Subcutaneous adipose tissue (tissue), 4 donors: Measurements from ENCODE around the gene PCDHGA10. TPM values are rescaled to one million over a fixed set of nuclear protein-coding genes. Genes with fewer than 3 reads are reported as not detected.

Source experiments
- total RNA-seq, 4 donors: library from RNA; depleted of rRNA; stranded (reverse); fragments of >200 nt; gene quantifications; one replicate each; pipeline ENCODE4 v1.1.0, GENCODE V29; 2016
- TF ChIP-seq, protein P1 (sequence below): fragments of 450-650 bp; IDR thresholded peaks from one replicate; pipeline ENCODE4 v1.5.1; 2016; ENCODE audit warnings: low read depth, mild to moderate bottlenecking, control low read depth, antibody characterized with exemption, moderate library complexity

PCDHGA10 gene
- total RNA-seq, 4 donors from 2014 or later, result 4.4 to 6.0 (median 4.6) TPM

DNA sequence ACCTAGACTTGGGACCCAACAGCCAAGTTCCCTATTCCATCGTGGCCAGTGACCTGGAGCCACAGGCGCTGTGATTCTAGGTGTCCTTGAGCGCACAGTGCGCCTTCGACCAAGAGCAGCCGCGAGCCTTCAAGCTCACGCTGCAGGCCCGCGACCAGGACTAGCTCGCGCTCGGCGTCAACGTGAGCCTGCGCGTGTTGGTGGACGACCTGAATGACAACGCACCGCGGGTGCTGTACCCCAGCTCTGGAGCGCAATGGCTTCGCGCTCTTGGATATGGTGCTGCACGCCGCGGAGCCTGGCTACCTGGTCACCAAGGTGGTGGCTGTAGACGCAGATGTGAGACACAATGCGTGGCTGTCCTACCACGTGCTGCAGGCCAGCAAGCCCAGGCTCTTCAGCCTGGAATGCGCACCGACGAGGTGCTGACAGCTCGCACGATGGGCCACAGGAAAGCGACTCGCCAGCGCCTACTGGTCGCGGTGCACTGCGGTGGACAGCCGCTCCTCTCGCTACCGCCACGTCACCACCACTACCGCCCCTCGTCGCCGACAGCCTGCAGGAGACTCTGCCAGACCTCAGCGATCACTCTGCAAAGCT is 28.9 kb downstream of the PCDHGA10 start:
- TF ChIP-seq, protein P1, sequence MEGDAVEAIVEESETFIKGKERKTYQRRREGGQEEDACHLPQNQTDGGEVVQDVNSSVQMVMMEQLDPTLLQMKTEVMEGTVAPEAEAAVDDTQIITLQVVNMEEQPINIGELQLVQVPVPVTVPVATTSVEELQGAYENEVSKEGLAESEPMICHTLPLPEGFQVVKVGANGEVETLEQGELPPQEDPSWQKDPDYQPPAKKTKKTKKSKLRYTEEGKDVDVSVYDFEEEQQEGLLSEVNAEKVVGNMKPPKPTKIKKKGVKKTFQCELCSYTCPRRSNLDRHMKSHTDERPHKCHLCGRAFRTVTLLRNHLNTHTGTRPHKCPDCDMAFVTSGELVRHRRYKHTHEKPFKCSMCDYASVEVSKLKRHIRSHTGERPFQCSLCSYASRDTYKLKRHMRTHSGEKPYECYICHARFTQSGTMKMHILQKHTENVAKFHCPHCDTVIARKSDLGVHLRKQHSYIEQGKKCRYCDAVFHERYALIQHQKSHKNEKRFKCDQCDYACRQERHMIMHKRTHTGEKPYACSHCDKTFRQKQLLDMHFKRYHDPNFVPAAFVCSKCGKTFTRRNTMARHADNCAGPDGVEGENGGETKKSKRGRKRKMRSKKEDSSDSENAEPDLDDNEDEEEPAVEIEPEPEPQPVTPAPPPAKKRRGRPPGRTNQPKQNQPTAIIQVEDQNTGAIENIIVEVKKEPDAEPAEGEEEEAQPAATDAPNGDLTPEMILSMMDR, result no peak

GRCh38 chr5:141465351-141465750 is 52.6 kb downstream of the PCDHGA10 start:
- TF ChIP-seq, protein P1, result no peak

Other genes with a start within 250 kb of the PCDHGA10 start
- 1 to 10 TPM in 3 of 4 donors, under 1 TPM in 1; 0.49 to 1.5 (median 1.3) TPM for gene PCDHB7, start 240.3 kb upstream of the PCDHGA10 start, total RNA-seq
- 1 to 10 TPM in 1 of 4 donors, under 1 TPM in 3; 0.38 to 1.1 (median 0.67) TPM for gene PCDHB8, start 235.2 kb upstream of the PCDHGA10 start, total RNA-seq
- gene PCDHB16, start 230.6 kb upstream of the PCDHGA10 start, total RNA-seq, result 1 to 10 TPM; 2.2 to 4.9 (median 2.7) TPM
- 1 to 10 TPM; 1.0 to 2.4 (median 2.1) TPM for gene PCDHB9, start 225.8 kb upstream of the PCDHGA10 start, total RNA-seq
- gene PCDHB10, start 220.6 kb upstream of the PCDHGA10 start, total RNA-seq, result 1 to 10 TPM; 2.4 to 4.7 (median 2.4) TPM
- 1 to 10 TPM; 1.4 to 3.5 (median 2.1) TPM for gene PCDHB11, start 213.4 kb upstream of the PCDHGA10 start, total RNA-seq
- 1 to 10 TPM; 1.0 to 3.1 (median 2.3) TPM for gene PCDHB12, start 204.3 kb upstream of the PCDHGA10 start, total RNA-seq
- 1 to 10 TPM; 1.9 to 3.8 (median 2.8) TPM for gene PCDHB13, start 199.1 kb upstream of the PCDHGA10 start, total RNA-seq
- 1 to 10 TPM; 1.8 to 3.8 (median 2.1) TPM for gene PCDHB14, start 189.6 kb upstream of the PCDHGA10 start, total RNA-seq
- gene PCDHB15, start 167.6 kb upstream of the PCDHGA10 start, total RNA-seq, result 1 to 10 TPM in 2 of 4 donors, under 1 TPM in 2; 0.34 to 1.9 (median 0.96) TPM
- gene SLC25A2, start 108.9 kb upstream of the PCDHGA10 start, total RNA-seq, result 1 to 10 TPM in 2 of 4 donors, under 1 TPM in 2; 0.85 to 2.3 (median 1.0) TPM
- 10 to 100 TPM; 41.1 to 77.9 (median 50.1) TPM for gene TAF7, start 92.2 kb upstream of the PCDHGA10 start, total RNA-seq
- under 1 TPM; under 0.01 to 0.38 (median 0.33) TPM for gene PCDHGA1, start 82.5 kb upstream of the PCDHGA10 start, total RNA-seq
- 1 to 10 TPM; 2.3 to 6.5 (median 2.6) TPM for gene PCDHGA2, start 74.2 kb upstream of the PCDHGA10 start, total RNA-seq
- 1 to 10 TPM; 1.8 to 3.6 (median 2.4) TPM for gene PCDHGA3, start 69.2 kb upstream of the PCDHGA10 start, total RNA-seq
- gene PCDHGB1, start 62.9 kb upstream of the PCDHGA10 start, total RNA-seq, result 1 to 10 TPM in 3 of 4 donors, under 1 TPM in 1; 0.75 to 2.3 (median 1.5) TPM
- gene PCDHGA4, start 58.0 kb upstream of the PCDHGA10 start, total RNA-seq, result 1 to 10 TPM; 2.7 to 4.0 (median 3.5) TPM
- gene PCDHGB2, start 53.0 kb upstream of the PCDHGA10 start, total RNA-seq, result 1 to 10 TPM; 2.1 to 5.3 (median 3.8) TPM
- gene PCDHGA5, start 48.8 kb upstream of the PCDHGA10 start, total RNA-seq, result 1 to 10 TPM; 2.7 to 5.8 (median 3.3) TPM
- 1 to 10 TPM; 1.5 to 4.4 (median 1.9) TPM for gene PCDHGB3, start 42.7 kb upstream of the PCDHGA10 start, total RNA-seq
- gene PCDHGA6, start 39.1 kb upstream of the PCDHGA10 start, total RNA-seq, result 1 to 10 TPM; 3.1 to 6.2 (median 3.4) TPM
- 1 to 10 TPM; 1.8 to 5.1 (median 3.7) TPM for gene PCDHGA7, start 30.2 kb upstream of the PCDHGA10 start, total RNA-seq
- 1 to 10 TPM; 2.3 to 4.1 (median 3.1) TPM for gene PCDHGB4, start 25.3 kb upstream of the PCDHGA10 start, total RNA-seq
- 1 to 10 TPM; 1.5 to 2.8 (median 1.5) TPM for gene PCDHGA8, start 20.4 kb upstream of the PCDHGA10 start, total RNA-seq
- gene PCDHGB5, start 15.0 kb upstream of the PCDHGA10 start, total RNA-seq, result 1 to 10 TPM; 5.3 to 7.0 (median 6.7) TPM
- gene PCDHGA9, start 10.2 kb upstream of the PCDHGA10 start, total RNA-seq, result 1 to 10 TPM; 4.1 to 8.3 (median 5.6) TPM
- 1 to 10 TPM; 4.6 to 7.7 (median 5.8) TPM for gene PCDHGB6, start 5.0 kb upstream of the PCDHGA10 start, total RNA-seq
- 10 to 100 TPM in 1 of 4 donors, 1 to 10 TPM in 3; 7.2 to 10.4 (median 8.2) TPM for gene PCDHGB7, start 4.7 kb downstream of the PCDHGA10 start, total RNA-seq
- 1 to 10 TPM; 3.4 to 6.2 (median 4.2) TPM for gene PCDHGA11, start 8.1 kb downstream of the PCDHGA10 start, total RNA-seq
- gene PCDHGA12, start 17.5 kb downstream of the PCDHGA10 start, total RNA-seq, result 1 to 10 TPM; 3.8 to 9.2 (median 5.7) TPM
- 10 to 100 TPM; 16.5 to 35.4 (median 30.4) TPM for gene PCDHGC3, start 63.0 kb downstream of the PCDHGA10 start, total RNA-seq
- 10 to 100 TPM in 1 of 4 donors, 1 to 10 TPM in 3; 1.0 to 10.9 (median 1.9) TPM for gene PCDHGC4, start 72.0 kb downstream of the PCDHGA10 start, total RNA-seq
- 1 to 10 TPM in 2 of 4 donors, under 1 TPM in 2; 0.82 to 1.8 (median 1.2) TPM for gene PCDHGC5, start 76.1 kb downstream of the PCDHGA10 start, total RNA-seq
- gene DIAPH1, start 206.0 kb downstream of the PCDHGA10 start, total RNA-seq, result 10 to 100 TPM; 48.2 to 65.0 (median 55.0) TPM
- 10 to 100 TPM; 37.7 to 49.1 (median 40.3) TPM for gene HDAC3, start 223.9 kb downstream of the PCDHGA10 start, total RNA-seq
- gene RELL2, start 224.0 kb downstream of the PCDHGA10 start, total RNA-seq, result 1 to 10 TPM in 2 of 4 donors, under 1 TPM in 2; 0.49 to 1.9 (median 1.4) TPM
- gene FCHSD1, start 238.4 kb downstream of the PCDHGA10 start, total RNA-seq, result 10 to 100 TPM in 3 of 4 donors, 1 to 10 TPM in 1; 4.4 to 23.1 (median 16.3) TPM